Subcutaneous adipose tissue (tissue), 4 donors: ENCODE data around the gene RPA3. TPM values are rescaled to one million over a fixed set of nuclear protein-coding genes. Genes with fewer than 3 reads are reported as not detected.

Source experiments
- total RNA-seq, 4 donors: library from RNA; depleted of rRNA; stranded (reverse); fragments of >200 nt; gene quantifications; one replicate each; pipeline ENCODE4 v1.1.0, GENCODE V29; 2016
- TF ChIP-seq, protein P1 (sequence below): fragments of 450-650 bp; IDR thresholded peaks from one replicate; pipeline ENCODE4 v1.5.1; 2016; ENCODE audit warnings: low read depth, mild to moderate bottlenecking, control low read depth, antibody characterized with exemption, moderate library complexity

The RPA3 gene
- total RNA-seq: 10 to 100 TPM; 10.5 to 22.7 (median 16.9) TPM

- TF ChIP-seq, protein P1, sequence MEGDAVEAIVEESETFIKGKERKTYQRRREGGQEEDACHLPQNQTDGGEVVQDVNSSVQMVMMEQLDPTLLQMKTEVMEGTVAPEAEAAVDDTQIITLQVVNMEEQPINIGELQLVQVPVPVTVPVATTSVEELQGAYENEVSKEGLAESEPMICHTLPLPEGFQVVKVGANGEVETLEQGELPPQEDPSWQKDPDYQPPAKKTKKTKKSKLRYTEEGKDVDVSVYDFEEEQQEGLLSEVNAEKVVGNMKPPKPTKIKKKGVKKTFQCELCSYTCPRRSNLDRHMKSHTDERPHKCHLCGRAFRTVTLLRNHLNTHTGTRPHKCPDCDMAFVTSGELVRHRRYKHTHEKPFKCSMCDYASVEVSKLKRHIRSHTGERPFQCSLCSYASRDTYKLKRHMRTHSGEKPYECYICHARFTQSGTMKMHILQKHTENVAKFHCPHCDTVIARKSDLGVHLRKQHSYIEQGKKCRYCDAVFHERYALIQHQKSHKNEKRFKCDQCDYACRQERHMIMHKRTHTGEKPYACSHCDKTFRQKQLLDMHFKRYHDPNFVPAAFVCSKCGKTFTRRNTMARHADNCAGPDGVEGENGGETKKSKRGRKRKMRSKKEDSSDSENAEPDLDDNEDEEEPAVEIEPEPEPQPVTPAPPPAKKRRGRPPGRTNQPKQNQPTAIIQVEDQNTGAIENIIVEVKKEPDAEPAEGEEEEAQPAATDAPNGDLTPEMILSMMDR: no peak
These were observed at the start of gene RPA3 for GRCh38 chr7:7718492-7718891. Gene RPA3, minus strand, starts transcription at chr7:7718607. Its CDS starts 78,189 bp downstream, at chr7:7640418.

DNA sequence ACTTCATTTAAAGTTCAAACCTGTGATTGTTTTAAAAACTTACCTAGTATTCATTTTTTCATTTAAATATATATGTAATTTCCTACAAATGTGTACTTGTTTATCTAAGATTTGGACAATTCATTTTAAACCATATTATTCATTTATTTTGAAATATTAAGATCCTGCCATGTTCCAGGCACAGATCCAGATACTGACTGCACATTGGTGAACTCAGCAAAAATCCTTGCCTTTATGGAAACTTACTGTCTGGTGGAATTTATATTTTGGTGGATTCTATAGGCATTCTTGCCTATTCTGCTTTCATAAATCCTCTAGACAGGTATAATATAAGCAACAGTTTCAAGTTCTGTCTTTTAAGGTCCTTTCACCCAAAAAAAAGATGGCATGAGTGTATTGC lies 48.3 kb upstream of the RPA3 start:
- TF ChIP-seq, protein P1: no peak

DNA sequence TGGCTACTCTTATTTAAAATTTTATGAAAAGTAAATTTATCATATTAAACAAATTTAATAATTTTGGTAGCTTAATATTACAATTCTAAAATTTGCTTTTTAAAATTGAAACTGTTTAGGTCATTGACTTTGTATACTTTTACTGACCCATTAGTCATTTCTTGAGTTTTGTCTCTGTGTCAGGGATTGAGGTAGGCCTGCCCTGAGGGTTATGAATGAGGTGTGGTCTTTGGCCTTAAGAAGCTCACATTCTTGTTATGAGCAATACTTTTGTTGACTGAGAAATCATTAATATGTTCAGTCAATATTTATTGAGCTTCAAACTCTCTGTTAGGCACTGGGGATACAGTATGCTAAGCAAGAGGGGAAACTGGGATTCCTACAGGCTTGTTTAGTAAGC lies 47.0 kb upstream of the RPA3 start:
- TF ChIP-seq, protein P1: no peak

DNA sequence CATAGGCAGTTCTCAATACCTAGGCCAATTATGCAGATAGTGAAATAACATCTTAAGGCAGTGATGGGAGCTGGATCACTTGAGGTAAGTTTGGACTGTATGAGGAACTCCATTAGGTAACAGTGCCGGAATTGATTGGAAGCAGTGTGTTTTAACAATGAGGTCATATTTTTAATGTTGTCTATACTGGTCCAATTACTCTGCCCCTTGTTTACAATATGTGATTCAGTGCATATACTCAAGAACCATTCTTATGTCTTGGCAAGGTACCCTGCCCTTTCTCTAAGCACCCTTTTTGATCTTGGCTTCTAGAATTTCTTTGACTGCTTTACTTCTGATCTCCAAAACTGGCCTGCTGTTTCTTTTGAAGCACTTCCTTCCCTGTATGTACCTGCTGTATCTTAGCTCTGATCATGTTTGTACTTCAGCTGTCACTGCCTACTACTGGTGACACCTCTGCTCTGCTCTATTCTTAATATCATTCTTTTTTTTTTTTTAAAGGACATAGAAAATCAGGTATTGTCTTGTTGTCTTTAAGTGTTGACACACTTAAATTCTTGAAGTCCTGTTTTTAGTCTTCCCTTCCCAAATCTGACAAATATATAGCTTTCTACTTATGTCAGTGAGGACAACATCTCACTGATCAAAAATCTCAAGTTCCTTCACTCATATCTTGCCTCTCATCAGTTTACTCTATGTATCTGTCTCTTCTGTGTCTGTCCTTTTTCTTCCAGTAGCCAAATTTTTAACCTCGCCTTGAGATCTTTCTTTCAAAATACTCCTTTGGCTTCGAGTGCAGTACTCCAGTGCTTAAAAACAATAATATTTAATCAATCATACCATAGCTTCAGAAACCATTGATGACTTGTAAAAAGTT lies 46.4 kb upstream of the RPA3 start:
- TF ChIP-seq, protein P1: no peak

- TF ChIP-seq, protein P1: no peak
These were observed 43.8 kb upstream of the RPA3 start for GRCh38 chr7:7761974-7762779.

DNA sequence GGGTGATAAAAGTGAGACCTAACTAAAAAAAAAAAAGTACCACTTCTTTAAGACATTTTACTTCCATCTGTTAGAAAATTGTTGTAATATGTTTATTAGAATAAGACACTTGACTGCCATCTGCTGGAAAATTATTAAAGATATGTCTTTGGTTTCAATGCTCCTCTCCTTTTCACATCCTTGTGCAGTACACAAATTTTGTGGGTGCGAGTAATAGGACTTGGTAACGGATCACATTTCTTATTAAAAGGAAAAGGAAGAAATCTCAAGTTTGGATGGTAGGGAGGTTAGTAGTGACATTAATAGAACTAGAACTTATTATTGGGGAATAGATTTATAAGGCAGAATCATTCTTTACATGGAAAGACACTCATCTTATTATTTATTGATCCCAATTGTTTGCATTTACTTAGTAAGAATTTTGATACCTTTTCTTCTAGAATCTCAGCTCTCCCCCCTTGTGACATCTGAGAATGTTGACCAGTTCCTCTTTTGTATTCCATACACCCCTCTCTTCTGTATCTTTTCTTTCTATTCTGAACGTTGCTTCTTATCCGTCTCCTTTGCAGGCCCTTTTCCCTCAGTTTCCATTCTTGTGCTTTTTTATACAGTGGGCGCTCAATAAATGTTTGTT lies 43.0 kb upstream of the RPA3 start:
- TF ChIP-seq, protein P1: no peak

DNA sequence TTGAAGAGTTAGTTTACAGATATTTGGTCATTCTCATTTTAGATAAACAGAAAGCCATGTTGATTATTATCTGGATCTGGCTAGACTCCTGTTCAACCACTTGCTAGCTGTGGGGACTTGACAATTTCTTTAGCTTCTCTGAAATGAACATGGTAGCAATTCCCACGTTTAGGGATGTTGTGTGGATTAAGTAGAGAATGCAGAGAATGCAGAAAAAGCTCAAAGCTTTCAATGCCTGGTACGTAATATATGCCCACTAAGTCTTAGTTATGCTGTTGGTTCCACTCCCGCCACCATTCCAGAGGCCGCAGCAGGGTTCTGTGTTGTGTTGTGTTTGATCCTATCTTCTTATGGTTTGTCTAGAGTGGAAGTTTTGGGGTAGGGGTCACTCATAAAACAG lies 39.2 kb upstream of the RPA3 start:
- TF ChIP-seq, protein P1: no peak
